ENCODE measurements around the gene RALBP1.
"Not testable (repeated sequence)": the region's sequence is repeated elsewhere in the genome, so short reads cannot be mapped to it uniquely, and the experiment has no call there.

Gene RALBP1

GRCh38 chr18:9477509-9477908 is 2.2 kb downstream of the RALBP1 start:
- DNase-seq (ENCODE audit: extremely low read depth, insufficient read length): no peak

GRCh38 chr18:9478545-9478944 is 3.2 kb downstream of the RALBP1 start:
- no peak for TF ChIP-seq CTCF (IDR thresholded peaks at IDR 0.05; ENCODE audit: insufficient read depth, low read length, poor library complexity, severe bottlenecking)
- Histone ChIP-seq H3K27me3 (replicated peaks; ENCODE audit: control insufficient read depth, insufficient read depth, low read length) (no peaks in the 10 kb centered on the region), H3K4me3 (replicated peaks; ENCODE audit: low read depth, low read length) (no peak overlapping the region), H3K36me3 (ENCODE audit: control insufficient read depth, insufficient read depth, low read length) (peaks cover 1% of the 10 kb centered on the region)
- peak; percentile 7 for DNase-seq (ENCODE audit: extremely low read depth, insufficient read length)

More at GRCh38 chr18:9477509-9477908, 2.2 kb downstream of the RALBP1 start:
- H3K36me3 ChIP-seq (ENCODE audit: control insufficient read depth, insufficient read depth, low read length): peaks cover 1% of the 10 kb centered on the region
- peak overlapping the region; percentile 92; the same call in 1 of the 2 replicates for H3K4me3 ChIP-seq (replicated peaks; ENCODE audit: low read depth, low read length)
- no peaks in the 10 kb centered on the region for H3K27me3 ChIP-seq (replicated peaks; ENCODE audit: control insufficient read depth, insufficient read depth, low read length)
- TF ChIP-seq CTCF (IDR thresholded peaks at IDR 0.05; ENCODE audit: insufficient read depth, low read length, poor library complexity, severe bottlenecking): no peak

- no peak for TF ChIP-seq CTCF (IDR thresholded peaks at IDR 0.05; ENCODE audit: insufficient read depth, low read length, poor library complexity, severe bottlenecking)
- H3K36me3 ChIP-seq (ENCODE audit: control insufficient read depth, insufficient read depth, low read length): peaks cover 1% of the 10 kb centered on the region
- no peak overlapping the region for H3K4me3 ChIP-seq (replicated peaks; ENCODE audit: low read depth, low read length)
- no peaks in the 10 kb centered on the region for H3K27me3 ChIP-seq (replicated peaks; ENCODE audit: control insufficient read depth, insufficient read depth, low read length)
- no peak for DNase-seq (ENCODE audit: extremely low read depth, insufficient read length)
Observed at GRCh38 chr18:9482790-9483189, 7.5 kb downstream of the RALBP1 start.

GRCh38 chr18:9483526-9483925 is 8.2 kb downstream of the RALBP1 start:
- DNase-seq (ENCODE audit: extremely low read depth, insufficient read length): no peak
- Histone ChIP-seq H3K36me3 (ENCODE audit: control insufficient read depth, insufficient read depth, low read length) (no peaks in the 10 kb centered on the region; the same call in none of the 2 replicates), H3K27me3 (replicated peaks; ENCODE audit: control insufficient read depth, insufficient read depth, low read length) (no peaks in the 10 kb centered on the region), H3K4me3 (replicated peaks; ENCODE audit: low read depth, low read length) (no peak overlapping the region)
- no peak for TF ChIP-seq CTCF (IDR thresholded peaks at IDR 0.05; ENCODE audit: insufficient read depth, low read length, poor library complexity, severe bottlenecking)

GRCh38 chr18:9484856-9485255 is 9.5 kb downstream of the RALBP1 start:
- not testable (repeated sequence) for H3K27me3 ChIP-seq (replicated peaks; ENCODE audit: control insufficient read depth, insufficient read depth, low read length); H3K36me3 ChIP-seq (ENCODE audit: control insufficient read depth, insufficient read depth, low read length); H3K4me3 ChIP-seq (replicated peaks; ENCODE audit: low read depth, low read length); DNase-seq (ENCODE audit: extremely low read depth, insufficient read length)

- H3K4me3 ChIP-seq (replicated peaks; ENCODE audit: low read depth, low read length): no peak overlapping the region
- H3K36me3 ChIP-seq (ENCODE audit: control insufficient read depth, insufficient read depth, low read length): no peaks in the 10 kb centered on the region
- TF ChIP-seq CTCF (IDR thresholded peaks at IDR 0.05; ENCODE audit: insufficient read depth, low read length, poor library complexity, severe bottlenecking): no peak
- H3K27me3 ChIP-seq (replicated peaks; ENCODE audit: control insufficient read depth, insufficient read depth, low read length): no peaks in the 10 kb centered on the region
- no peak for DNase-seq (ENCODE audit: extremely low read depth, insufficient read length)
Observed at GRCh38 chr18:9488538-9488937, 13.2 kb downstream of the RALBP1 start.
